Esophagus muscularis mucosa (tissue), 4 donors: ENCODE data around the gene SHISA8.

ENCODE experiments used
- EP300 ChIP-seq: sonication (generic); formaldehyde crosslinking; IDR thresholded peaks from one replicate; pipeline ENCODE4 v1.6.1; 2017; ENCODE audit warnings: antibody characterized with exemption
- POLR2AphosphoS5 ChIP-seq, 2 donors: sonication (generic); formaldehyde crosslinking; IDR thresholded peaks; one replicate each; pipeline ENCODE4 v1.6.1; 2017; ENCODE audit warnings: antibody characterized with exemption in 2 of 2
- TF ChIP-seq, protein P1 (sequence below), 3 experiments: fragments of 200-600 bp in 2 of 3; fragments of 450-650 bp in 1 of 3; sonication (generic) in 2 of 3; IDR thresholded peaks; one replicate each; pipeline ENCODE4 v1.5.1; 2017 to 2019; ENCODE audit warnings: antibody characterized with exemption in 3 of 3, mild to moderate bottlenecking in 2 of 3, moderate library complexity in 1 of 3

DNA sequence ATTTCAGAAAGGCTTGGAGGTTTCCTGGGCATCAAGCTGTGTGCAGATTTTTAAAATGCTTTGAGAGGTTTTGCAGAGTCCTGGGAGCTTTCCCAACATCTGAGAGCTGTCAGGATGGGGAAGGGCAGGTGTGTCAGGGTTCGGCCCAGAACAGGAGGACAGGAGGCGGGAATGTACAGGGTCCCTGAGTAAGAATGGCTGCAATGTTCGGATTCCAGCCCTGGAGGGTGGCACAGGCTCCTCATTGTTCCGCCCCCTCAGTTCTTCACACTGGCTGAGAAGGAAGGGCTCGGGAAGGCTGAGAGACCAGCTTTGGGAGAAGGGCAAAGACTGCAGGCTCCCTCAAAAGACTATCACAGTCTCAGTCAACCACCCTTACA, 49.2 kb upstream of the SHISA8 start:
- TF ChIP-seq, protein P1, sequence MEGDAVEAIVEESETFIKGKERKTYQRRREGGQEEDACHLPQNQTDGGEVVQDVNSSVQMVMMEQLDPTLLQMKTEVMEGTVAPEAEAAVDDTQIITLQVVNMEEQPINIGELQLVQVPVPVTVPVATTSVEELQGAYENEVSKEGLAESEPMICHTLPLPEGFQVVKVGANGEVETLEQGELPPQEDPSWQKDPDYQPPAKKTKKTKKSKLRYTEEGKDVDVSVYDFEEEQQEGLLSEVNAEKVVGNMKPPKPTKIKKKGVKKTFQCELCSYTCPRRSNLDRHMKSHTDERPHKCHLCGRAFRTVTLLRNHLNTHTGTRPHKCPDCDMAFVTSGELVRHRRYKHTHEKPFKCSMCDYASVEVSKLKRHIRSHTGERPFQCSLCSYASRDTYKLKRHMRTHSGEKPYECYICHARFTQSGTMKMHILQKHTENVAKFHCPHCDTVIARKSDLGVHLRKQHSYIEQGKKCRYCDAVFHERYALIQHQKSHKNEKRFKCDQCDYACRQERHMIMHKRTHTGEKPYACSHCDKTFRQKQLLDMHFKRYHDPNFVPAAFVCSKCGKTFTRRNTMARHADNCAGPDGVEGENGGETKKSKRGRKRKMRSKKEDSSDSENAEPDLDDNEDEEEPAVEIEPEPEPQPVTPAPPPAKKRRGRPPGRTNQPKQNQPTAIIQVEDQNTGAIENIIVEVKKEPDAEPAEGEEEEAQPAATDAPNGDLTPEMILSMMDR (IDR thresholded peaks at IDR 0.05) = no peak
- no peak for TF ChIP-seq POLR2AphosphoS5 (IDR thresholded peaks at IDR 0.05)
- TF ChIP-seq EP300 = no peak
